AG10803 (cell line): ENCODE data around the gene CDK6.

ENCODE experiments used
- DNase-seq: peaks from one replicate; pipeline ENCODE4 v3.0.0; 2010; ENCODE audit warnings: low read depth
- H3K4me3 ChIP-seq: 2 replicates; pipeline ENCODE4 v1.5.1; 2011; ENCODE audit warnings: mild to moderate bottlenecking, low read length, control low read depth
- CTCF ChIP-seq: conservative IDR thresholded peaks from 2 replicates; pipeline ENCODE4 v1.5.1; 2011; ENCODE audit warnings: mild to moderate bottlenecking, low read length, control low read depth, inconsistent platforms

The CDK6 gene

GRCh38 chr7:92650391-92650790, 186.0 kb downstream of the CDK6 start:
- no peak for DNase-seq
- TF ChIP-seq CTCF = no peak
- H3K4me3 ChIP-seq = no peak overlapping the region

- DNase-seq = no peak
- no peak for TF ChIP-seq CTCF
- no peak overlapping the region for H3K4me3 ChIP-seq
Observed at GRCh38 chr7:92648067-92648466, 188.3 kb downstream of the CDK6 start.

- no peak for DNase-seq
- no peak overlapping the region for H3K4me3 ChIP-seq
- no peak for TF ChIP-seq CTCF
Observed at GRCh38 chr7:92647652-92648051, 188.7 kb downstream of the CDK6 start.

- no peak overlapping the region for H3K4me3 ChIP-seq
- DNase-seq = no peak
- TF ChIP-seq CTCF = no peak
Observed at GRCh38 chr7:92647011-92647625, 189.3 kb downstream of the CDK6 start.

- no peak for DNase-seq
- no peak for TF ChIP-seq CTCF
- no peak overlapping the region for H3K4me3 ChIP-seq
Observed at GRCh38 chr7:92645114-92646061, 191.0 kb downstream of the CDK6 start.

GRCh38 chr7:92644406-92645113, 191.8 kb downstream of the CDK6 start:
- no peak overlapping the region for H3K4me3 ChIP-seq
- DNase-seq = peak; percentile 67
- no peak for TF ChIP-seq CTCF
